Mesendoderm (in vitro differentiated cells): Measurements from ENCODE around the gene AMH.

Source experiments
- DNase-seq: peaks from one replicate; pipeline ENCODE4 v3.0.0; 2013
- H2AK5ac ChIP-seq: 2 replicates; pipeline ENCODE4 v1.6.1; 2013; ENCODE audit warnings: low read length, inconsistent platforms
- H2BK120ac ChIP-seq: 2 replicates; pipeline ENCODE4 v1.6.1; 2013; ENCODE audit warnings: low read depth, mild to moderate bottlenecking, low read length, moderate library complexity, mixed read lengths
- H2BK15ac ChIP-seq: replicated peaks from 2 replicates; pipeline ENCODE4 v1.6.1; 2013; ENCODE audit warnings: low read depth, mild to moderate bottlenecking, moderate library complexity
- H2BK5ac ChIP-seq: 2 replicates; pipeline ENCODE4 v1.6.1; 2013; ENCODE audit warnings: low read length, inconsistent platforms
- H3K18ac ChIP-seq: 2 replicates; pipeline ENCODE4 v1.6.1; 2013; ENCODE audit warnings: mild to moderate bottlenecking, low read length, mixed read lengths
- H3K23ac ChIP-seq: one replicate; pipeline ENCODE4 v1.6.1; 2013; ENCODE audit warnings: low read length
- H3K27ac ChIP-seq: 2 replicates; pipeline ENCODE4 v1.5.1; 2013; ENCODE audit warnings: low read depth, mild to moderate bottlenecking, inconsistent platforms, low read length, moderate library complexity
- H3K27me3 ChIP-seq: 2 replicates; pipeline ENCODE4 v1.6.1; 2013; ENCODE audit warnings: low read length, control low read depth, mild to moderate bottlenecking, inconsistent platforms; ENCODE audit not compliant: insufficient read depth, poor library complexity
- H3K36me3 ChIP-seq: 2 replicates; pipeline ENCODE4 v1.6.1; 2013; ENCODE audit warnings: low read length, inconsistent platforms; ENCODE audit not compliant: control insufficient read depth, insufficient read depth
- H3K4ac ChIP-seq: one replicate; pipeline ENCODE4 v1.6.1; 2013; ENCODE audit warnings: low read depth, mild to moderate bottlenecking, low read length, moderate library complexity
- H3K4me1 ChIP-seq: 2 replicates; pipeline ENCODE4 v1.6.1; 2013; ENCODE audit warnings: low read depth, low read length, inconsistent platforms; ENCODE audit not compliant: control insufficient read depth
- H3K4me2 ChIP-seq: 2 replicates; pipeline ENCODE4 v1.6.1; 2013; ENCODE audit warnings: low read length
- H3K4me3 ChIP-seq: 2 replicates; pipeline ENCODE4 v1.5.1; 2013; ENCODE audit warnings: mild to moderate bottlenecking, low read length
- H3K56ac ChIP-seq: one replicate; pipeline ENCODE4 v1.6.1; 2013; ENCODE audit warnings: low read length
- H3K79me1 ChIP-seq: 2 replicates; pipeline ENCODE4 v1.6.1; 2013; ENCODE audit warnings: low read length, inconsistent platforms
- H3K79me2 ChIP-seq: 2 replicates; pipeline ENCODE4 v1.6.1; 2013; ENCODE audit warnings: mild to moderate bottlenecking, low read length; ENCODE audit not compliant: control insufficient read depth, insufficient read depth
- H3K9ac ChIP-seq: 2 replicates; pipeline ENCODE4 v1.6.1; 2013; ENCODE audit warnings: low read length, inconsistent platforms
- H4K5ac ChIP-seq: one replicate; pipeline ENCODE4 v1.6.1; 2013; ENCODE audit warnings: low read length
- H4K8ac ChIP-seq: one replicate; pipeline ENCODE4 v1.6.1; 2013; ENCODE audit warnings: low read depth, mild to moderate bottlenecking, control low read depth, low read length, moderate library complexity
- WGBS: extraction: QIAGEN DNeasy Blood & Tissue Kit; methylation state at CpG from one replicate; pipeline ENCODE4 v1.1.7; 2013; ENCODE audit warnings: low lambda C conversion rate, missing lambda C conversion rate; ENCODE audit not compliant: insufficient coverage; ENCODE audit errors: extremely low coverage; 5-methylcytosine and 5-hydroxymethylcytosine counted together

Gene AMH

DNA sequence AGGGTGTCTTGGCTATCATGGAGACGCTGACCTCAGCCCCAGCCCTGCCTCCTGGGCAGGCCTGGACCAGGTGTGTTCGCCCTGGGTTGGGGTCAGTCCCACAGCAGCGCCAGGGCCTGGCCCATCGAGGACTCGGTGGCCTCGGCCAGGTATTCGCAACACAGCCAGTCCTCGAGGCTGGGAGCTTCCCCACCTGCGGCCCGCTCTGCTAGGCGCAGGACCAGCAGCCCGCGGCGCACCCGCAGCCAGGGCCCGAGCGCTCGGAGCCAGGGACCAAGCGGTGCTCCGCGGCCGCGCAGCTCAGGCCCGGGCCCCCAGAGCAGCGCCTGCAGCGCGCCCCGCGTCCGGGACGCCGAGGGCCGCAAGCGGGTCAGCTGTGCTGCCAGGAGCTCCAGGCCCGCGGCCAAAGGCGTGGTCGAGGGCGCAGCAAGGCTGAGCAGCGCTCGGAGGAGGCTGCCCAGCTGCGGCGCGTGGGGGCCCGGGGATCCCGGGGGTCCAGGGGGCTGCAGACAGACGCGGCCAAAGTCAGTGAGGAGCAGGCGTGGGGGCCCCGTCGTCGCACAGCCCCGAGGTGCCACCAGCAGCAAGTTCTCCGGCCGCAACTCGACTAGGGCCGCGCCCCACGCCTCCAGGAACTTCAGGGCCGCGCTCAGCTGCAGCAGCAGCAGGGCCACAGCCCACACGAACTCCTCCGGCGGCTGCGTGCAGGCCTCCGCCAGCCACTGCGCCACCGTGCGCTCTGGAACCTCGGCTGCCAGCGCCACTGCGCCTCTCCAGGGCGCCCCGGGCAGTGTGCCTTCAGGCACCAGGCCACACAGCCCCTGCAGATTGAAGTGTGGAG lies 26.7 kb downstream of the AMH start:
- Histone ChIP-seq H3K18ac (no peak overlapping the region), H3K36me3 (peaks cover 5% of the 10 kb centered on the region), H3K4me1 (no peaks in the 10 kb centered on the region), H3K9ac (no peak overlapping the region), H2BK5ac (no peak overlapping the region), H4K8ac (no peak overlapping the region), H3K4me2 (no peak overlapping the region), H3K79me1 (peaks cover 7% of the 10 kb centered on the region), H3K79me2 (peaks cover 23% of the 10 kb centered on the region), H2BK15ac (no peak overlapping the region), H2BK120ac (no peak overlapping the region), H3K27me3 (no peaks in the 10 kb centered on the region), H3K56ac (no peak overlapping the region), H3K4ac (no peak overlapping the region), H3K4me3 (no peak overlapping the region), H3K23ac (no peak overlapping the region), H3K27ac (no peak overlapping the region), H2AK5ac (no peak overlapping the region), H4K5ac (no peak overlapping the region)
- no CpG with 5 or more reads among the region's 74 CpGs for WGBS
- no peak for DNase-seq

DNA sequence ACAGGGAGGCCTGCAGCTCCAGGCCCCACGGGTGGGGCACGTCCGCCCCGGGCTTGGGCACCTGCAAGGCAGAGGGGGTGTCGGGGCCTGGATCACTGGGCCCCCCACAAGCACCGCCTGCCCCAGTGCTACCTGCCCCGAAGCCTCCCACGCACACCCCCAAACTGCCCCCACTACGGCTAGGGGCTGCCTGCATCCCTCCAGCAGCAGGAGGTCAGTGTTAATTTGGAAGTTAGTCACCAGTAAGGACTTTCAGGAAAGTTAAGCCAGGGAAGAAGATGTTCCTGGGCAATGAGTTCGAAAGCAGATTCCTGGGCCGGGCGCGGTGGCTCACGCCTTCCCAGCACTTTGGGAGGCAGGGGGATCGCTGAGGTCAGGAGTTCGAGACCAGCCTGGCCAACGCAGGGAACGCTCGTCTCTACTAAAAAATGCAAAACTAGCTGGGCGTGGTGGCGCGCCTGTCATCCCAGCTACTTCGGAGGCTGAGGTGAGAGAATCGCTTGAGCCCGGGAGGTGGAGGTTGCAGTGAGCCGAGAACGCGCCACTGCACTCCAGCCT lies 27.4 kb downstream of the AMH start:
- peaks cover 16% of the 10 kb centered on the region for H3K79me2 ChIP-seq
- H3K79me1 ChIP-seq: peaks cover 7% of the 10 kb centered on the region
- WGBS: no CpG with 5 or more reads among the region's 28 CpGs
- H3K4me3 ChIP-seq: no peak overlapping the region
- H2BK5ac ChIP-seq: no peak overlapping the region
- DNase-seq: no peak
- no peak overlapping the region for H3K9ac ChIP-seq
- no peaks in the 10 kb centered on the region for H3K27me3 ChIP-seq
- no peak overlapping the region for H3K4me2 ChIP-seq
- no peak overlapping the region for H3K27ac ChIP-seq
- no peaks in the 10 kb centered on the region for H3K4me1 ChIP-seq
- H2BK15ac ChIP-seq: no peak overlapping the region
- no peak overlapping the region for H4K8ac ChIP-seq
- H2AK5ac ChIP-seq: no peak overlapping the region
- no peak overlapping the region for H4K5ac ChIP-seq
- peaks cover 5% of the 10 kb centered on the region for H3K36me3 ChIP-seq
- no peak overlapping the region for H3K23ac ChIP-seq
- H3K56ac ChIP-seq: no peak overlapping the region
- no peak overlapping the region for H3K4ac ChIP-seq
- H3K18ac ChIP-seq: no peak overlapping the region
- no peak overlapping the region for H2BK120ac ChIP-seq

DNA sequence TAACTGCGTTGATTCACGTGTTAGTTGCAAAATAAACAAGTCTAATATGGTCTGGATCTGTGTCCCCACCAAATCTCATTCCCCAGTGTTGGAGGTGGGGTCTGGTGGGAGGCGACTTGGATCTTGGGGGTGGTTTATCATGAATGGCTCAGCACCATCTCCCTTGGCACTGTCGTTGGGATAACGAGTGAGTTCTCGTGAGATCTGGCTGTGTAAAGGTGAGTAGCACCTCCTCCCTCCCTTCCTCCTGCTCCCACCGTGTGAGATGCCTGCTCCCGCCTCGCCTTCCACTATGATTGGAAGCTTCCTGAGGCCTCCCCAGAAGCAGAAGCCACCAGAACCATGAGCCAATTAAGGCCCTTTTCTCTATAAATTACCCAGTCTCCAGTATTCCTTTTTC lies 28.0 kb downstream of the AMH start:
- H3K18ac ChIP-seq: no peak overlapping the region
- no peak overlapping the region for H3K4ac ChIP-seq
- H2BK15ac ChIP-seq: no peak overlapping the region
- H2BK5ac ChIP-seq: no peak overlapping the region
- peaks cover 11% of the 10 kb centered on the region for H3K79me2 ChIP-seq
- no peaks in the 10 kb centered on the region for H3K4me1 ChIP-seq
- H3K4me2 ChIP-seq: no peak overlapping the region
- no peaks in the 10 kb centered on the region for H3K27me3 ChIP-seq
- peaks cover 7% of the 10 kb centered on the region for H3K79me1 ChIP-seq
- no peak overlapping the region for H2AK5ac ChIP-seq
- no peak overlapping the region for H3K56ac ChIP-seq
- no peak overlapping the region for H3K27ac ChIP-seq
- H2BK120ac ChIP-seq: no peak overlapping the region
- no peak overlapping the region for H4K5ac ChIP-seq
- no peak overlapping the region for H3K4me3 ChIP-seq
- peaks cover 3% of the 10 kb centered on the region for H3K36me3 ChIP-seq
- no peak overlapping the region for H3K9ac ChIP-seq
- no CpG with 5 or more reads among the region's 9 CpGs for WGBS
- H3K23ac ChIP-seq: no peak overlapping the region
- no peak for DNase-seq
- H4K8ac ChIP-seq: no peak overlapping the region

DNA sequence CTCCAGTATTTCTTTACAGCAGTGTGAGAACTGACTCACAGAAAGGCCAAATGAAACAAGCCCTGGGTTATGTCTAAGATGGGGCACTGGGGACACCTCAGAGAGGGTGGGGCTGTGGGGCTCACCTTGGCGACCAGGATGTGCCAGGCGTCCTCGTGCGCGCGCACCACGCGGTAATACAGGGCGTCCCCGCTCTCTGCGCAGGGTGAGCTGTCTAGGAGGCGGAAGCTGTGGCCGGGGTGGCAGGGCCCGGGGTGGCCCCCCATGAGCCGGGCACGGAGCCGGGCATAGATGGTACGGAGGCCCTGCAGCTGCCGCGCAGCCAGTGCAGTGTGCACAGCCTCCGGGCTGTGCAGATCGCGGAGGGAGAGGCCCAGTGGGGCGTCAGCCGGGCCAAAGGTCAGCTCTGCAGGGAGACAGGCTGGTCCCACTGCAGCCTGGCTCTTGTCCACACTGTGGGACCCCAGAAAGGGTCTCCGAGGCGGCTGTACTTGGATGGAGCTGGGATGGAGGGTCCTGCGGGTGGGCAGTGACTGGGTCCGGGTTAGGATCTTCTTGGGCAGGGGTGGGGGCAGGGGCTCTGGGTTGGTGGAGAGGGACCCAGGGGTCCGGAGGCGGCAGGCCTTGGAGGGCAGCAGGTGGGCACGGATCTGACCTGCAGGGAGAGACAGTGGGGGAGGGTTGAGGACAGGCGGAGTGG lies 29.5 kb downstream of the AMH start:
- no peak overlapping the region for H2BK15ac ChIP-seq
- H3K4me1 ChIP-seq: no peaks in the 10 kb centered on the region
- no peaks in the 10 kb centered on the region for H3K27me3 ChIP-seq
- no peak overlapping the region for H3K18ac ChIP-seq
- no peak overlapping the region for H3K4me3 ChIP-seq
- H3K79me1 ChIP-seq: peaks cover 6% of the 10 kb centered on the region
- no peak overlapping the region for H3K23ac ChIP-seq
- WGBS: no CpG with 5 or more reads among the region's 33 CpGs
- no peak overlapping the region for H3K4me2 ChIP-seq
- H3K4ac ChIP-seq: no peak overlapping the region
- H4K5ac ChIP-seq: no peak overlapping the region
- no peak overlapping the region for H2BK120ac ChIP-seq
- no peak overlapping the region for H4K8ac ChIP-seq
- peaks cover 5% of the 10 kb centered on the region for H3K79me2 ChIP-seq
- no peak overlapping the region for H2BK5ac ChIP-seq
- H3K27ac ChIP-seq: no peak overlapping the region
- no peak overlapping the region for H3K9ac ChIP-seq
- no peak for DNase-seq
- H3K36me3 ChIP-seq: no peaks in the 10 kb centered on the region
- H3K56ac ChIP-seq: no peak overlapping the region
- H2AK5ac ChIP-seq: no peak overlapping the region

DNA sequence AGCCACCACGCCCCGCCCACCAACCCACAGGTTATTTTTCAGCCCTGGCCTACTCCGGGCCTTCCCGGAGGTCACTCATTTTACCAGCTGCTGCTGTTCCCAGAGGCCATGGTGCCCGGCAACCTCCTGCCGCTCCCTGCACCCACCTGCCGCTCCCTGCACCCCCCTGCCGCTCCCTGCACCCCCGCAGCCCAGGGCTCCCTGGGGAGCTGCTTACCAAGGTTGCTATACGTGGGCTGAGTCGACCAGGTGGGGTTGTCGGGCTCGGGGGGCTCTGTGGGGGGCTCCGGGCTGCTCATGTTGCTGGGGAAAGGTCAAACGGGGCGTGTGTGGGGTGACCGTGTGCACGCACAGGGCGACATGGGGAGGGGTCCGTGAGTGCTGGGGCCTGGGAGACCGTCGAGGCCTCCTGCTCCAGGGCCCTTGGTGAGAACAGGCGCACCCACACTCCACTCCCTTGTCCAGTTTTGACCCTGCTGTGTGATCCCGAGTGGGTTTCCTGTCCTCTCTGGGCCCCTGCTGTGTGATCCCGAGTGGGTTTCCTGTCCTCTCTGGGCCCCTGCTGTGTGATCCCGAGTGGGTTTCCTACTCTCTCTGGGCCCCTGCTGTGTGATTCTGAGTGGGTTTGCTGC lies 31.6 kb downstream of the AMH start:
- no peaks in the 10 kb centered on the region for H3K79me2 ChIP-seq
- H3K36me3 ChIP-seq: no peaks in the 10 kb centered on the region
- H4K8ac ChIP-seq: no peak overlapping the region
- no peak overlapping the region for H3K18ac ChIP-seq
- no peak overlapping the region for H2AK5ac ChIP-seq
- H3K56ac ChIP-seq: no peak overlapping the region
- no peaks in the 10 kb centered on the region for H3K79me1 ChIP-seq
- H3K4me1 ChIP-seq: no peaks in the 10 kb centered on the region
- no peak overlapping the region for H2BK15ac ChIP-seq
- no peak for DNase-seq
- no peak overlapping the region for H2BK120ac ChIP-seq
- no CpG with 5 or more reads among the region's 26 CpGs for WGBS
- no peak overlapping the region for H3K23ac ChIP-seq
- H3K4me3 ChIP-seq: no peak overlapping the region
- no peak overlapping the region for H2BK5ac ChIP-seq
- H3K27me3 ChIP-seq: no peaks in the 10 kb centered on the region
- H4K5ac ChIP-seq: no peak overlapping the region
- H3K4me2 ChIP-seq: no peak overlapping the region
- H3K4ac ChIP-seq: no peak overlapping the region
- no peak overlapping the region for H3K27ac ChIP-seq
- no peak overlapping the region for H3K9ac ChIP-seq
